ENCODE data around the gene CTDP1.

CTDP1 gene

GRCh38 chr18:79645291-79645983, 34.2 kb upstream of the CTDP1 start:
- WGBS, 2 experiments (ENCODE audit: insufficient coverage in 2 of 2): 84 to 86% methylated on average over 19 to 21 of the region's 21 CpGs
- H3K27ac ChIP-seq (ENCODE audit: low read depth, low read length, severe bottlenecking): no peak overlapping the region
- H3K4me3 ChIP-seq (ENCODE audit: extremely low read depth, insufficient read depth, low read length, poor library complexity, severe bottlenecking): no peak overlapping the region
- no peaks in the 10 kb centered on the region for H3K36me3 ChIP-seq (ENCODE audit: control insufficient read depth, insufficient read depth, low read length)
- H3K9me3 ChIP-seq (ENCODE audit: control insufficient read depth, low read length): no peaks in the 10 kb centered on the region
- H3K4me1 ChIP-seq (ENCODE audit: control insufficient read depth, insufficient read depth, low read length, poor library complexity, severe bottlenecking): peaks cover 4% of the 10 kb centered on the region

- H3K4me1 ChIP-seq (ENCODE audit: control insufficient read depth, insufficient read depth, low read length, poor library complexity, severe bottlenecking): peaks cover 4% of the 10 kb centered on the region
- H3K9me3 ChIP-seq (ENCODE audit: control insufficient read depth, low read length): no peaks in the 10 kb centered on the region
- H3K4me3 ChIP-seq (ENCODE audit: extremely low read depth, insufficient read depth, low read length, poor library complexity, severe bottlenecking): no peak overlapping the region
- no peak overlapping the region for H3K27ac ChIP-seq (ENCODE audit: low read depth, low read length, severe bottlenecking)
- WGBS, 2 experiments (ENCODE audit: insufficient coverage in 2 of 2): no CpG with 5 or more reads among the region's 1 CpG
- no peaks in the 10 kb centered on the region for H3K36me3 ChIP-seq (ENCODE audit: control insufficient read depth, insufficient read depth, low read length)
Observed at GRCh38 chr18:79647307-79647706, 32.3 kb upstream of the CTDP1 start.

- 81 to 89% methylated on average over 10 of the region's 11 CpGs for WGBS, 2 experiments (ENCODE audit: insufficient coverage in 2 of 2)
- Histone ChIP-seq H3K9me3 (ENCODE audit: control insufficient read depth, low read length) (no peaks in the 10 kb centered on the region), H3K27ac (ENCODE audit: low read depth, low read length, severe bottlenecking) (no peak overlapping the region), H3K4me1 (ENCODE audit: control insufficient read depth, insufficient read depth, low read length, poor library complexity, severe bottlenecking) (no peaks in the 10 kb centered on the region), H3K36me3 (ENCODE audit: control insufficient read depth, insufficient read depth, low read length) (no peaks in the 10 kb centered on the region), H3K4me3 (ENCODE audit: extremely low read depth, insufficient read depth, low read length, poor library complexity, severe bottlenecking) (no peak overlapping the region)
Observed at GRCh38 chr18:79650959-79651358, 28.6 kb upstream of the CTDP1 start.

GRCh38 chr18:79657342-79657996, 22.1 kb upstream of the CTDP1 start:
- H3K9me3 ChIP-seq (ENCODE audit: control insufficient read depth, low read length): peaks cover 4% of the 10 kb centered on the region
- no peaks in the 10 kb centered on the region for H3K36me3 ChIP-seq (ENCODE audit: control insufficient read depth, insufficient read depth, low read length)
- H3K27ac ChIP-seq (ENCODE audit: low read depth, low read length, severe bottlenecking): no peak overlapping the region
- 51 to 67% methylated on average over 13 to 20 of the region's 21 CpGs for WGBS, 2 experiments (ENCODE audit: insufficient coverage in 2 of 2)
- H3K4me1 ChIP-seq (ENCODE audit: control insufficient read depth, insufficient read depth, low read length, poor library complexity, severe bottlenecking): no peaks in the 10 kb centered on the region
- H3K4me3 ChIP-seq (ENCODE audit: extremely low read depth, insufficient read depth, low read length, poor library complexity, severe bottlenecking): no peak overlapping the region

GRCh38 chr18:79658366-79658765, 21.2 kb upstream of the CTDP1 start:
- 87 to 94% methylated on average over 12 of the region's 12 CpGs for WGBS, 2 experiments (ENCODE audit: insufficient coverage in 2 of 2)
- H3K4me1 ChIP-seq (ENCODE audit: control insufficient read depth, insufficient read depth, low read length, poor library complexity, severe bottlenecking): no peaks in the 10 kb centered on the region

GRCh38 chr18:79659733-79660132, 19.9 kb upstream of the CTDP1 start:
- H3K27ac ChIP-seq (ENCODE audit: low read depth, low read length, severe bottlenecking): no peak overlapping the region
- 86 to 100% methylated on average over 2 to 4 of the region's 5 CpGs for WGBS, 2 experiments (ENCODE audit: insufficient coverage in 2 of 2)
- peaks cover 4% of the 10 kb centered on the region for H3K9me3 ChIP-seq (ENCODE audit: control insufficient read depth, low read length)
- no peak overlapping the region for H3K4me3 ChIP-seq (ENCODE audit: extremely low read depth, insufficient read depth, low read length, poor library complexity, severe bottlenecking)
- no peaks in the 10 kb centered on the region for H3K4me1 ChIP-seq (ENCODE audit: control insufficient read depth, insufficient read depth, low read length, poor library complexity, severe bottlenecking)
- H3K36me3 ChIP-seq (ENCODE audit: control insufficient read depth, insufficient read depth, low read length): no peaks in the 10 kb centered on the region

More at GRCh38 chr18:79658366-79658765, 21.2 kb upstream of the CTDP1 start:
- H3K36me3 ChIP-seq (ENCODE audit: control insufficient read depth, insufficient read depth, low read length): no peaks in the 10 kb centered on the region
- H3K27ac ChIP-seq (ENCODE audit: low read depth, low read length, severe bottlenecking): no peak overlapping the region
- no peak overlapping the region for H3K4me3 ChIP-seq (ENCODE audit: extremely low read depth, insufficient read depth, low read length, poor library complexity, severe bottlenecking)
- peaks cover 4% of the 10 kb centered on the region for H3K9me3 ChIP-seq (ENCODE audit: control insufficient read depth, low read length)

- 77 to 86% methylated on average over 3 of the region's 4 CpGs for WGBS, 2 experiments (ENCODE audit: insufficient coverage in 2 of 2)
- no peaks in the 10 kb centered on the region for H3K9me3 ChIP-seq (ENCODE audit: control insufficient read depth, low read length)
- H3K4me3 ChIP-seq (ENCODE audit: extremely low read depth, insufficient read depth, low read length, poor library complexity, severe bottlenecking): no peak overlapping the region
- no peaks in the 10 kb centered on the region for H3K36me3 ChIP-seq (ENCODE audit: control insufficient read depth, insufficient read depth, low read length)
- H3K27ac ChIP-seq (ENCODE audit: low read depth, low read length, severe bottlenecking): no peak overlapping the region
- H3K4me1 ChIP-seq (ENCODE audit: control insufficient read depth, insufficient read depth, low read length, poor library complexity, severe bottlenecking): no peaks in the 10 kb centered on the region
Observed at GRCh38 chr18:79662034-79662433, 17.6 kb upstream of the CTDP1 start.

GRCh38 chr18:79662439-79662838, 17.2 kb upstream of the CTDP1 start:
- Histone ChIP-seq H3K36me3 (ENCODE audit: control insufficient read depth, insufficient read depth, low read length) (no peaks in the 10 kb centered on the region), H3K4me3 (ENCODE audit: extremely low read depth, insufficient read depth, low read length, poor library complexity, severe bottlenecking) (no peak overlapping the region), H3K27ac (ENCODE audit: low read depth, low read length, severe bottlenecking) (no peak overlapping the region), H3K9me3 (ENCODE audit: control insufficient read depth, low read length) (no peaks in the 10 kb centered on the region), H3K4me1 (ENCODE audit: control insufficient read depth, insufficient read depth, low read length, poor library complexity, severe bottlenecking) (no peaks in the 10 kb centered on the region)
- WGBS, 2 experiments (ENCODE audit: insufficient coverage in 2 of 2): 100% methylated on average over 1 of the region's 1 CpG; no CpG with 5 or more reads in 1 of the 2 experiments

GRCh38 chr18:79664525-79665125, 15.0 kb upstream of the CTDP1 start:
- Histone ChIP-seq H3K27ac (ENCODE audit: low read depth, low read length, severe bottlenecking) (no peak overlapping the region), H3K4me3 (ENCODE audit: extremely low read depth, insufficient read depth, low read length, poor library complexity, severe bottlenecking) (no peak overlapping the region), H3K36me3 (ENCODE audit: control insufficient read depth, insufficient read depth, low read length) (no peaks in the 10 kb centered on the region), H3K9me3 (ENCODE audit: control insufficient read depth, low read length) (no peaks in the 10 kb centered on the region), H3K4me1 (ENCODE audit: control insufficient read depth, insufficient read depth, low read length, poor library complexity, severe bottlenecking) (no peaks in the 10 kb centered on the region)
- 85 to 91% methylated on average over 2 to 3 of the region's 3 CpGs for WGBS, 2 experiments (ENCODE audit: insufficient coverage in 2 of 2)

- Histone ChIP-seq H3K4me3 (ENCODE audit: extremely low read depth, insufficient read depth, low read length, poor library complexity, severe bottlenecking) (no peak overlapping the region), H3K36me3 (ENCODE audit: control insufficient read depth, insufficient read depth, low read length) (no peaks in the 10 kb centered on the region), H3K4me1 (ENCODE audit: control insufficient read depth, insufficient read depth, low read length, poor library complexity, severe bottlenecking) (no peaks in the 10 kb centered on the region), H3K9me3 (ENCODE audit: control insufficient read depth, low read length) (no peaks in the 10 kb centered on the region), H3K27ac (ENCODE audit: low read depth, low read length, severe bottlenecking) (no peak overlapping the region)
Observed at GRCh38 chr18:79668203-79668602, 11.4 kb upstream of the CTDP1 start.
